H1 (cell line): ENCODE data around the gene TRAF3IP3.

Experiments used
- CEBPB ChIP-seq: IDR thresholded peaks from 2 replicates; pipeline ENCODE4 v1.6.1; 2012; ENCODE audit warnings: low read depth, low read length
- EP300 ChIP-seq, 2 experiments: IDR thresholded peaks; 1 replicate in 1 of 2; 2 replicates in 1 of 2; pipeline ENCODE4 v1.6.1; 2011 to 2012; ENCODE audit warnings: low read depth in 2 of 2, low read length in 2 of 2, mild to moderate bottlenecking in 2 of 2, borderline replicate concordance in 1 of 2, inconsistent platforms in 1 of 2, moderate library complexity in 1 of 2
- FOSL1 ChIP-seq: IDR thresholded peaks from 2 replicates; pipeline ENCODE4 v1.6.1; 2011; ENCODE audit warnings: mild to moderate bottlenecking, low read depth, low read length, moderate library complexity; ENCODE audit not compliant: insufficient read depth
- KDM1A ChIP-seq: fragments of 200-600, 300-600 bp; sonication (generic); IDR thresholded peaks from 2 replicates; pipeline ENCODE4 v1.7.1; 2016; ENCODE audit warnings: mild to moderate bottlenecking, low read length, borderline replicate concordance
- POLR2A ChIP-seq, 2 experiments: IDR thresholded peaks; 1 replicate in 1 of 2; 2 replicates in 1 of 2; pipeline ENCODE4 v1.6.1; 2011; ENCODE audit warnings: low read depth in 2 of 2, low read length in 2 of 2, mild to moderate bottlenecking in 2 of 2; ENCODE audit errors: control extremely low read depth in 1 of 2
- POLR2AphosphoS5 ChIP-seq: IDR thresholded peaks from 2 replicates; pipeline ENCODE4 v1.6.1; 2011; ENCODE audit warnings: low read depth, low read length
- POU5F1 ChIP-seq: IDR thresholded peaks from 2 replicates; pipeline ENCODE4 v1.6.1; 2011; ENCODE audit warnings: low read depth, mild to moderate bottlenecking, low read length, moderate library complexity
- SIN3A ChIP-seq, 2 experiments: IDR thresholded peaks in 1 of 2; conservative IDR thresholded peaks in 1 of 2; 2 replicates each; pipeline ENCODE4 v1.6.1; 2011 to 2012; ENCODE audit warnings: low read length in 2 of 2, improper control_type of control experiment in 1 of 2, low read depth in 1 of 2, mild to moderate bottlenecking in 1 of 2
- SP1 ChIP-seq: IDR thresholded peaks from 2 replicates; pipeline ENCODE4 v1.6.1; 2011; ENCODE audit warnings: low read depth, low read length
- SP4 ChIP-seq: IDR thresholded peaks from 2 replicates; pipeline ENCODE4 v1.6.1; 2012; ENCODE audit warnings: low read length, inconsistent platforms
- ZNF274 ChIP-seq: IDR thresholded peaks from 2 replicates; pipeline ENCODE4 v1.7.0; 2012; ENCODE audit warnings: low read length, borderline replicate concordance; ENCODE audit errors: extremely low read depth
- TF ChIP-seq, protein P1 (sequence below): IDR thresholded peaks from 2 replicates; pipeline ENCODE4 v1.6.1; 2012; ENCODE audit warnings: inconsistent platforms
- TF ChIP-seq, protein P2 (sequence below), 3 experiments: IDR thresholded peaks; 1 replicate in 2 of 3; 2 replicates in 1 of 3; pipeline versions ENCODE4 v1.5.1 to v1.6.1; 2011; ENCODE audit warnings: low read length in 3 of 3, mild to moderate bottlenecking in 3 of 3, inconsistent platforms in 2 of 3, low read depth in 1 of 3, moderate library complexity in 1 of 3; ENCODE audit not compliant: insufficient read depth in 1 of 3; ENCODE audit errors: control extremely low read depth in 1 of 3
- TF ChIP-seq, protein P3 (sequence below): IDR thresholded peaks from 2 replicates; pipeline ENCODE4 v1.6.1; 2011; ENCODE audit warnings: low read length, improper control_type of control experiment

DNA sequence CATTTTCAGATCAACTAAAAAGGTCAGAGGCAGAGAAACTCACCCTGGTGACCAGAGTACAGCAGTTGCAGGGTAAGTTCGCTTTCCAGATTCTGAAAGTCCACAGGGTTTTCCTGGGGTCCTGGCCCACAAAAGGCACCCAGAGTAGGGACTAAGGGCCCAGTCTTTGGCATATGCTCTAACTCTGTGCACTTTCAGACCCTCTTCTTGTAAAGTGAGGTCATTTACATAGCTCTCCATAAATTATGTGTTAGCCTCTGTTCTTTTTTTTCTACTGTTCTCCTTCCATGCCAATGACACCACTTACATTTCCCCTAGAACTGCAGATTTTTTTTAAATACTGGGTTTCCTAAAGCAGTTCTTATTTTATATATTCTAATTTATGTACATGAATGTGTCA is 22.2 kb downstream of the TRAF3IP3 start:
- TF ChIP-seq EP300 (IDR thresholded peaks at IDR 0.05; ENCODE audit: borderline replicate concordance in 1 of 2, low read depth in 2 of 2, low read length in 2 of 2) (no peak), SIN3A (conservative IDR thresholded peaks at IDR 0.05 in 1 of 2, IDR thresholded peaks at IDR 0.05 in 1 of 2; ENCODE audit: low read depth in 1 of 2, low read length in 2 of 2) (no peak), POLR2AphosphoS5 (no peak), POU5F1 (no peak), POLR2A (IDR thresholded peaks at IDR 0.05; ENCODE audit: control extremely low read depth in 1 of 2, low read depth in 2 of 2, low read length in 2 of 2) (no peak), CEBPB (no peak), ZNF274 (no peak), SP1 (no peak), FOSL1 (no peak), SP4 (no peak), KDM1A (no peak)
- TF ChIP-seq, protein P1, sequence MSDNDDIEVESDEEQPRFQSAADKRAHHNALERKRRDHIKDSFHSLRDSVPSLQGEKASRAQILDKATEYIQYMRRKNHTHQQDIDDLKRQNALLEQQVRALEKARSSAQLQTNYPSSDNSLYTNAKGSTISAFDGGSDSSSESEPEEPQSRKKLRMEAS, result no peak
- TF ChIP-seq, protein P2, sequence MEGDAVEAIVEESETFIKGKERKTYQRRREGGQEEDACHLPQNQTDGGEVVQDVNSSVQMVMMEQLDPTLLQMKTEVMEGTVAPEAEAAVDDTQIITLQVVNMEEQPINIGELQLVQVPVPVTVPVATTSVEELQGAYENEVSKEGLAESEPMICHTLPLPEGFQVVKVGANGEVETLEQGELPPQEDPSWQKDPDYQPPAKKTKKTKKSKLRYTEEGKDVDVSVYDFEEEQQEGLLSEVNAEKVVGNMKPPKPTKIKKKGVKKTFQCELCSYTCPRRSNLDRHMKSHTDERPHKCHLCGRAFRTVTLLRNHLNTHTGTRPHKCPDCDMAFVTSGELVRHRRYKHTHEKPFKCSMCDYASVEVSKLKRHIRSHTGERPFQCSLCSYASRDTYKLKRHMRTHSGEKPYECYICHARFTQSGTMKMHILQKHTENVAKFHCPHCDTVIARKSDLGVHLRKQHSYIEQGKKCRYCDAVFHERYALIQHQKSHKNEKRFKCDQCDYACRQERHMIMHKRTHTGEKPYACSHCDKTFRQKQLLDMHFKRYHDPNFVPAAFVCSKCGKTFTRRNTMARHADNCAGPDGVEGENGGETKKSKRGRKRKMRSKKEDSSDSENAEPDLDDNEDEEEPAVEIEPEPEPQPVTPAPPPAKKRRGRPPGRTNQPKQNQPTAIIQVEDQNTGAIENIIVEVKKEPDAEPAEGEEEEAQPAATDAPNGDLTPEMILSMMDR (IDR thresholded peaks at IDR 0.05; ENCODE audit: control extremely low read depth in 1 of 3, insufficient read depth in 1 of 3, low read depth in 1 of 3, low read length in 3 of 3), result no peak
- TF ChIP-seq, protein P3, sequence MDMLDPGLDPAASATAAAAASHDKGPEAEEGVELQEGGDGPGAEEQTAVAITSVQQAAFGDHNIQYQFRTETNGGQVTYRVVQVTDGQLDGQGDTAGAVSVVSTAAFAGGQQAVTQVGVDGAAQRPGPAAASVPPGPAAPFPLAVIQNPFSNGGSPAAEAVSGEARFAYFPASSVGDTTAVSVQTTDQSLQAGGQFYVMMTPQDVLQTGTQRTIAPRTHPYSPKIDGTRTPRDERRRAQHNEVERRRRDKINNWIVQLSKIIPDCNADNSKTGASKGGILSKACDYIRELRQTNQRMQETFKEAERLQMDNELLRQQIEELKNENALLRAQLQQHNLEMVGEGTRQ, result no peak
